ENCODE measurements around the gene NTRK2.

DNA sequence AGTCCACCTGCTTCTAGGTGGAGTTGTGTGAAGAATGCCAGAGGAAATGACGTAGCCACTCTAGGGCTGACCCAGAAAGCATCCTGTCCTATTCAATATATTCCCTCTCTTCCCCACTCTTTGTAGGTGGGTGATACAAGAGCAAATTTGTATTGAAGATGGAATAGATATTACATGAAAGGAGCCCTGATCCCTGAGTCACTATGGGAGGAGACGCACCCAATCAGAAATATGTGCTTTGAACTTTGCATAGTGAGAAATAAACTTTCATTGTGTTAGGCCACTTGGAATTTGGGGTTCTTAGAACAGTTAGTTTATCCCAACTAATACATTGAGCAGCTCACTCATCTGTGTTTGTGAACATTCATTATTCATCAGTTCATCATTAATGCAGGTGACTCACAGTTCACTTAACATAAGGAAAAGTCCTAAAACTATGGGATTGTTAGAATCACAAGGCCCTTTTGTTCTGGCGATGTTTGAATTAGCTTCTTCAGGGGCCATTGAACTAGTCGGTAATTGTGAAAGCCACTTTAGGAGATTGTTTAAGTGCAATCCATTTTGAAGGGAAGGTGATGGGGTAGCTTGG lies 26.9 kb upstream of the NTRK2 start:
- TF ChIP-seq, protein P1, sequence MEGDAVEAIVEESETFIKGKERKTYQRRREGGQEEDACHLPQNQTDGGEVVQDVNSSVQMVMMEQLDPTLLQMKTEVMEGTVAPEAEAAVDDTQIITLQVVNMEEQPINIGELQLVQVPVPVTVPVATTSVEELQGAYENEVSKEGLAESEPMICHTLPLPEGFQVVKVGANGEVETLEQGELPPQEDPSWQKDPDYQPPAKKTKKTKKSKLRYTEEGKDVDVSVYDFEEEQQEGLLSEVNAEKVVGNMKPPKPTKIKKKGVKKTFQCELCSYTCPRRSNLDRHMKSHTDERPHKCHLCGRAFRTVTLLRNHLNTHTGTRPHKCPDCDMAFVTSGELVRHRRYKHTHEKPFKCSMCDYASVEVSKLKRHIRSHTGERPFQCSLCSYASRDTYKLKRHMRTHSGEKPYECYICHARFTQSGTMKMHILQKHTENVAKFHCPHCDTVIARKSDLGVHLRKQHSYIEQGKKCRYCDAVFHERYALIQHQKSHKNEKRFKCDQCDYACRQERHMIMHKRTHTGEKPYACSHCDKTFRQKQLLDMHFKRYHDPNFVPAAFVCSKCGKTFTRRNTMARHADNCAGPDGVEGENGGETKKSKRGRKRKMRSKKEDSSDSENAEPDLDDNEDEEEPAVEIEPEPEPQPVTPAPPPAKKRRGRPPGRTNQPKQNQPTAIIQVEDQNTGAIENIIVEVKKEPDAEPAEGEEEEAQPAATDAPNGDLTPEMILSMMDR (IDR thresholded peaks at IDR 0.05), result no peak
- TF ChIP-seq POLR2A (IDR thresholded peaks at IDR 0.05), result no peak
